ENCODE results near the gene DEPDC5. TPM values are rescaled to one million over a fixed set of nuclear protein-coding genes. Genes with fewer than 3 reads are reported as not detected.

DEPDC5 gene
- total RNA-seq, 3 donors from 2014 or later, result 13.6 to 20.0 (median 16.1) TPM

GRCh38 chr22:31956360-31956759 lies 202.5 kb downstream of the DEPDC5 start:
- intact Hi-C loops (cut with DNase I; ENCODE audit: low total_unique reads), result no loop called here
- no peak for DNase-seq (ENCODE audit: low spot score in 2 of 2)
- Histone ChIP-seq H3K4me1 (peaks cover 0 to 18% of the 10 kb centered on the region in 2 donors), H3K27ac (peak overlapping the region in 1 of 2 donors; percentile 21), H3K27me3 (no peaks in the 10 kb centered on the region), H3K9me3 (no peaks in the 10 kb centered on the region), H3K36me3 (no peaks in the 10 kb centered on the region), H3K4me3 (no peak overlapping the region)
- TF ChIP-seq POLR2A (IDR thresholded peaks at IDR 0.05), result no peak
- no peak for TF ChIP-seq POLR2AphosphoS5 (IDR thresholded peaks at IDR 0.05)
- TF ChIP-seq, protein P1, sequence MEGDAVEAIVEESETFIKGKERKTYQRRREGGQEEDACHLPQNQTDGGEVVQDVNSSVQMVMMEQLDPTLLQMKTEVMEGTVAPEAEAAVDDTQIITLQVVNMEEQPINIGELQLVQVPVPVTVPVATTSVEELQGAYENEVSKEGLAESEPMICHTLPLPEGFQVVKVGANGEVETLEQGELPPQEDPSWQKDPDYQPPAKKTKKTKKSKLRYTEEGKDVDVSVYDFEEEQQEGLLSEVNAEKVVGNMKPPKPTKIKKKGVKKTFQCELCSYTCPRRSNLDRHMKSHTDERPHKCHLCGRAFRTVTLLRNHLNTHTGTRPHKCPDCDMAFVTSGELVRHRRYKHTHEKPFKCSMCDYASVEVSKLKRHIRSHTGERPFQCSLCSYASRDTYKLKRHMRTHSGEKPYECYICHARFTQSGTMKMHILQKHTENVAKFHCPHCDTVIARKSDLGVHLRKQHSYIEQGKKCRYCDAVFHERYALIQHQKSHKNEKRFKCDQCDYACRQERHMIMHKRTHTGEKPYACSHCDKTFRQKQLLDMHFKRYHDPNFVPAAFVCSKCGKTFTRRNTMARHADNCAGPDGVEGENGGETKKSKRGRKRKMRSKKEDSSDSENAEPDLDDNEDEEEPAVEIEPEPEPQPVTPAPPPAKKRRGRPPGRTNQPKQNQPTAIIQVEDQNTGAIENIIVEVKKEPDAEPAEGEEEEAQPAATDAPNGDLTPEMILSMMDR (IDR thresholded peaks at IDR 0.05), result no peak

Other genes starting within 250 kb of the DEPDC5 start
- 10 to 100 TPM; 49.6 to 58.7 (median 57.0) TPM for gene PISD, start 91.8 kb upstream of the DEPDC5 start, total RNA-seq
- gene PRR14L, start 3.9 kb upstream of the DEPDC5 start, total RNA-seq, result 10 to 100 TPM; 24.9 to 31.3 (median 27.5) TPM
- 10 to 100 TPM; 58.7 to 94.3 (median 85.9) TPM for gene YWHAH, start 190.5 kb downstream of the DEPDC5 start, total RNA-seq

Data from breast epithelium (tissue), 4 donors.